Natural killer cell treated with Interleukin-12 subunit alpha and Interleukin-12 subunit beta and Interleukin-15 and Interleukin-18, amount 100 ng/mL, for 72 hours (primary cell): ENCODE results near the gene ZBTB32. TPM values are rescaled to one million over a fixed set of nuclear protein-coding genes. Genes with fewer than 3 reads are reported as not detected.

Source experiments
- ATAC-seq, 2 donors: fragments of 150-1000 bp; cut with Tn5 transposase in 1 of 2; sonication (Bioruptor Pico), chemical (Tn5 transposase) in 1 of 2; 2 replicates each; pipeline ENCODE4 v1.10.0; 2021
- DNase-seq: peaks from one replicate; pipeline ENCODE4 v3.0.0; 2022; ENCODE audit warnings: low spot score
- H3K27ac Mint-ChIP-seq, 2 donors: 1 replicate in 1 of 2; 2 replicates in 1 of 2; pipeline ENCODE4 v1.8.0; 2022; ENCODE audit warnings: mixed read lengths in 2 of 2, mild to moderate bottlenecking in 1 of 2, moderate library complexity in 1 of 2
- H3K27me3 Mint-ChIP-seq, 2 donors: 1 replicate in 1 of 2; 2 replicates in 1 of 2; pipeline ENCODE4 v1.8.0; 2022; ENCODE audit warnings: mixed read lengths in 2 of 2
- H3K36me3 Mint-ChIP-seq: one replicate; pipeline ENCODE4 v1.8.0; 2022; ENCODE audit warnings: mixed read lengths
- H3K4me1 Mint-ChIP-seq, 2 donors: 1 replicate in 1 of 2; 2 replicates in 1 of 2; pipeline ENCODE4 v1.8.0; 2022; ENCODE audit warnings: low read depth in 2 of 2, mixed read lengths in 2 of 2, mild to moderate bottlenecking in 1 of 2
- H3K4me3 Mint-ChIP-seq: one replicate; pipeline ENCODE4 v1.8.0; 2022; ENCODE audit warnings: mixed read lengths
- H3K9me3 Mint-ChIP-seq: 2 replicates; pipeline ENCODE4 v1.8.0; 2022; ENCODE audit warnings: mixed read lengths
- total RNA-seq, 2 donors: library from RNA; stranded (reverse); gene quantifications; one replicate each; pipeline ENCODE4 v1.2.3, GENCODE V29; 2022

Gene ZBTB32
- total RNA-seq, 2 donors from 2014 or later = 191 to 295 TPM

DNA sequence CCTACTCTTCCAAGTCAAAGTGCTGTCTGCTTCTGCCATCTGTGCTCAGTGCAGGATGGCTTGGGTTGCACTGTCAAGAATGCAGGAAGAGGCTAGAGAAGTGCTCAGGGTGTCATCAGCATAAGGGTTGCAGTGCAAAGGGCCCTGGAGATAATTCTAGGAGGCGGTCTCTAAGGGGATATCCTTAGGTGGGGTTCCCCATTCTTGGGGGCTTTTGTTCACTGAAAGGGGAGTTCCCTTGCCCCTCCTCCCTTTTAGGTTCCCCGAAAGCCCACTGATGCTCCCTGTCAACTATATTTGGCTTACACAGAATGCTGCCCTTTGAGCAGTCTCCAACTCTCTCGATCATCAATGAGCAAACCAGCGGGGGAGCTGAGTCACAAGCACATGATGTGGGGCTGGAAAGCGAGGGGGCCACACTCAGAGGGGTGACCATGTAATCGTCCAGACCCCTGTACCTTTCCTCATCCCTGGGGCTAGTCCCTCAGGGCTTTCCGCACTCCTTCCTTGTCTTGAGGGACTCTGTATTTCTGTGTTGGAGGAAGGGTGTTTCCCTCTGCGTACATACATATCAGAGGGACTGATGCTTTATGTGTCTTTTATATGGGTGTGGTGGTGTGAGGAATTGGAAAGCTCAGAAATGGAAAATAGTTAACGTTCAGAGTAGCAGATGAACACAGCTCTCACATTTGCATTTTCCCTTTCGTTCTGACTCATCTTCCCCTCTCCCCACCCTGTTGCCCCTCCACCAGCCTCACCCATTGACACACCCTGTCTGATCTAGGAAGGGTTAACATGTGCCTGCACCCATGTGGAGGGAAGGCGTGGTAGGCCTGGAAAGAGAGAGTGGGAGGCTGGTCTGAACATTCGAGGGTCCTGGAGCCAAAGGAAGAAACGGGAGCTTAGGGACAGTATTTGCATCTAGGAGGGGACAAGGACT lies 6.7 kb downstream of the ZBTB32 start:
- Mint-ChIP-seq H3K9me3 (no peaks in the 10 kb centered on the region), H3K36me3 (peaks cover 18% of the 10 kb centered on the region), H3K4me3 (peak overlapping the region; percentile 88)

DNA sequence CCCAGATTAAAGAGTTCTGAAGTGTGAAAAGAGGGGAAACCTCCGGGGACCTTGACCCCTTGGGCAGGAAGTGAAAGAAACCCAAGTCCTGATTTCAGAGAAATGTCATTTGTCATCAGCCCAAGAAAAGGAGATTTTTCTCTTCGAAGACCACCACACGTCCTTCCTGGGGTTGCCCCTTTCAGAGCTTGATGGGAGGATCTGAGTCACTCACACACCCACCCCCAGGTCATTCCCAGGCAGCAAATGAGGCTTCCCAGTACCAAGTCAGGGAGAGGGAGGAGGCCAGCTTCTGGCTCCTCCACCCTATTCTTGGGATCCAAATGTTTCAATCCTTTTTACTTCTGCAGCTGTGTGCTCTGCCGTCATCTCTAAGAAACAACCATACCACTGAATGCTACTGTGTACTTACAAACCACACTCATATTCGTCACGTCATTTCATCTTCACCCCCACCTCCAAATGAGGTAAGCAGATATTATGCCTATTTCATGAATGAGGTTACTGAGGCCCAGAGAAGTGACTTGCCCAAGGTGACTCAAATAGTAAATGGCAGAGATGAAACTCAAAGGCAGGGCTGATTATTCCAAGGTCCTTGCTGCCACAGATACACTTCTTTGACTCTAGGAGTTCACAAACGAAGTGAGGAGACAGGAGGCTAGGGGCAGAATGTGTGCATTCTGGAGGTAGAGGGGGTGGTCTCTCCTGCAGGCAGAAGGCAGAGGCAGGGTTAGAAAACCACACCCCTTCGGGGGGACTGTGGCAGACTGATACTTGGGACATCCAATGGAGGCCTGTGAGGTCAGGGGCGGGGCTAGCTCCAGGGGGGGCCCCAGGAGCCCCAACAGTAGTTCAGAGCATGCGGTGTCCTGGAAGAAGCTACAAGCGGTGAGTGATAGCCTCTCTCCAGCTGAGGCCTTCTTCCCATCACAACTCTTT lies 8.5 kb downstream of the ZBTB32 start:
- peak overlapping the region; percentile 98 for H3K4me3 Mint-ChIP-seq
- no peaks in the 10 kb centered on the region for H3K9me3 Mint-ChIP-seq
- DNase-seq = peak; percentile 87
- no peaks in the 10 kb centered on the region for H3K27me3 Mint-ChIP-seq
- peaks cover 49 to 53% of the 10 kb centered on the region in 2 donors for H3K4me1 Mint-ChIP-seq
- peak overlapping the region; percentile 96 to 99 for H3K27ac Mint-ChIP-seq
- peak; percentile 37 to 55 for ATAC-seq
- H3K36me3 Mint-ChIP-seq = peaks cover 26% of the 10 kb centered on the region

More for the DNA sequence above, 6.7 kb downstream of the ZBTB32 start:
- Mint-ChIP-seq H3K4me1 (peaks cover 41 to 44% of the 10 kb centered on the region in 2 donors), H3K27me3 (no peaks in the 10 kb centered on the region), H3K27ac (peak overlapping the region; percentile 96 to 99)
- ATAC-seq = peak; percentile 63 to 66
- DNase-seq = peak; percentile 80

DNA sequence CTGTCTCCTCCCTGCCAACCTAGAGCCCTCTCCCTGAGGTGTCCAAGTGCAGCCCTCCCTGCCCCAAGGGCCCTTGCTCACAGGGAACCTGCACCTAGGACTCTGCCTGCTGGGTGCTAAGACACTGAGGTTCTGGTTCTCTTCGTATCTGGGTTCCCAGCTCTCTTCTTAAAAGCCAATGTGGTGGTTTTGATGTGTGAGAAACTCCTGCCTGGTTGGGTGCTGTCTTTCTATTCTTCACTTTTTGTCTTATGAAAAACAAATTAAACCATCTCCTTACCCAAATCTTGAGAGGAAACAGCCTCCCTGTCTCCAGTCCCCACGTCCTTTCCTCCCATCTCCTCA lies 9.1 kb downstream of the ZBTB32 start:
- Mint-ChIP-seq H3K9me3 (no peaks in the 10 kb centered on the region), H3K27me3 (no peaks in the 10 kb centered on the region), H3K4me3 (peak overlapping the region; percentile 98), H3K27ac (peak overlapping the region; percentile 96 to 99), H3K4me1 (peaks cover 49 to 50% of the 10 kb centered on the region in 2 donors), H3K36me3 (peaks cover 26% of the 10 kb centered on the region)
- DNase-seq (no peak), ATAC-seq (no peak)

DNA sequence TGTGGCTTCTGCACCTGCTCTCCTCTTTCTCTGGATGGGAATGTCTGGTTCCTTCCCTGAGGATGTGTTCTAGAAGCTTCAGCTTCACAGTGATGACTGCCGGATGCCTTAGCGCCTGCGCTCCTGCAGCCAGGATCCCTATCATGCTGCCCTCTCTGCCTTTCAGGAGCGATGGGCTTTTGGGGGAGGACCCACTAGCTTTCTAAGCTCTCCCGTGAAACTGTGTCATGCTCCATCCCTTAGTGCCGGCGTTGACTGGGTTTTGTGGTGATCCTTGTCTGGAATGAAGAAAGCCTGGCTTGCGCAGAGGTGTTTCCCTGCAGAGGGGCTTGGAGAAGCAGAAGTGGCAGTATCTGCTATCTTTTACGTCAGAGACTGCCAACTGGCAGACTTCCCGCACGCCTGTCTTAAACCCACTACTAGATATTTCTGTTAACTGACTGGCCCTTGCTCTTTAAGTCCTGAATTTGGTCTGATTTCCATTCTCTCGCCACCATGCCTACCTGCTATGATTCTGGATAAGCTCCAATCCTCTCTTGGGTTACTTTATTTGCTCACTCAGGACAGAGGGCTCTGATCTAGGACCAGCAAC lies 9.6 kb downstream of the ZBTB32 start:
- Mint-ChIP-seq H3K4me3 (peak overlapping the region; percentile 98), H3K36me3 (peaks cover 26% of the 10 kb centered on the region), H3K27me3 (no peaks in the 10 kb centered on the region), H3K9me3 (no peaks in the 10 kb centered on the region), H3K27ac (peak overlapping the region; percentile 96 to 99), H3K4me1 (peaks cover 49% of the 10 kb centered on the region in 2 donors)
- ATAC-seq (no peak), DNase-seq (no peak)

DNA sequence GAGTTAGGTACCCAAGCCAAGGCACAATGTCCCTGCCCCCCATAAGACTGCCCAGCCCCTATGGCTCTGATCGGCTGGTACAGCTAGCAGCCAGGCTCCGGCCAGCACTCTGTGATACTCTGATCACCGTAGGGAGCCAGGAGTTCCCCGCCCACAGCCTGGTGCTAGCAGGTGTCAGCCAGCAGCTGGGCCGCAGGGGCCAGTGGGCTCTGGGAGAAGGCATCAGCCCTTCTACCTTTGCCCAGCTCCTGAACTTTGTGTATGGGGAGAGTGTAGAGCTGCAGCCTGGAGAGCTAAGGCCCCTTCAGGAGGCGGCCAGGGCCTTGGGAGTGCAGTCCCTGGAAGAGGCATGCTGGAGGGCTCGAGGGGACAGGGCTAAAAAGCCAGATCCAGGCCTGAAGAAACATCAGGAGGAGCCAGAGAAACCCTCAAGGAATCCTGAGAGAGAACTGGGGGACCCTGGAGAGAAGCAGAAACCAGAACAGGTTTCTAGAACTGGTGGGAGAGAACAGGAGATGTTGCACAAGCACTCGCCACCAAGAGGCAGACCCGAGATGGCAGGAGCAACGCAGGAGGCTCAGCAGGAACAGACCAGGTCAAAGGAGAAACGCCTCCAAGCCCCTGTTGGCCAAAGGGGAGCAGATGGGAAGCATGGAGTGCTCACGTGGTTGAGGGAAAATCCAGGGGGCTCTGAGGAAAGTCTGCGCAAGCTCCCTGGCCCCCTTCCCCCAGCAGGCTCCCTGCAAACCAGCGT lies 10.4 kb downstream of the ZBTB32 start:
- H3K4me3 Mint-ChIP-seq = peak overlapping the region; percentile 98
- no peaks in the 10 kb centered on the region for H3K9me3 Mint-ChIP-seq
- H3K27ac Mint-ChIP-seq = peak overlapping the region; percentile 96 to 99
- no peak for DNase-seq
- no peaks in the 10 kb centered on the region for H3K27me3 Mint-ChIP-seq
- no peak for ATAC-seq
- H3K4me1 Mint-ChIP-seq = peaks cover 54 to 56% of the 10 kb centered on the region in 2 donors
- peaks cover 26% of the 10 kb centered on the region for H3K36me3 Mint-ChIP-seq

DNA sequence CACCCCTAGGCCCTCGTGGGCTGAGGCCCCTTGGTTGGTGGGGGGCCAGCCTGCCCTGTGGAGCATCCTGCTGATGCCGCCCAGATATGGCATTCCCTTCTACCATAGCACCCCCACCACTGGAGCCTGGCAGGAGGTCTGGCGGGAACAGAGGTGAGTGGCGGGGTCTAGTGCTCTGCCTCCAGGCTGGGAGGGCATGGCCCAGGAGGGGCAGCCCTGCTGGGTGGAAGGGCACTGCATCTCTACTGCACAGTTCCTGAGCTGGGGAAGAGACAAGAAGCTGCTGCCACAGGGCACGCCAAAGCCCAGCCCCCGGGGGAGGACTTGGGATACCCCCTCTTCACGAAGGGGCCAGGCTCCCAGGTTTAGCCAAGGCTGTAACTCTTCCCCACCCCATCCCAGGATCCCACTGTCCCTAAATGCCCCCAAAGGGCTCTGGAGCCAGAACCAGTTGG lies 11.0 kb downstream of the ZBTB32 start:
- Mint-ChIP-seq H3K9me3 (no peaks in the 10 kb centered on the region), H3K36me3 (peaks cover 30% of the 10 kb centered on the region), H3K27me3 (no peaks in the 10 kb centered on the region), H3K4me3 (peak overlapping the region; percentile 98), H3K4me1 (peaks cover 59 to 60% of the 10 kb centered on the region in 2 donors), H3K27ac (peak overlapping the region; percentile 96 to 99)
- ATAC-seq = no peak
- DNase-seq = no peak

DNA sequence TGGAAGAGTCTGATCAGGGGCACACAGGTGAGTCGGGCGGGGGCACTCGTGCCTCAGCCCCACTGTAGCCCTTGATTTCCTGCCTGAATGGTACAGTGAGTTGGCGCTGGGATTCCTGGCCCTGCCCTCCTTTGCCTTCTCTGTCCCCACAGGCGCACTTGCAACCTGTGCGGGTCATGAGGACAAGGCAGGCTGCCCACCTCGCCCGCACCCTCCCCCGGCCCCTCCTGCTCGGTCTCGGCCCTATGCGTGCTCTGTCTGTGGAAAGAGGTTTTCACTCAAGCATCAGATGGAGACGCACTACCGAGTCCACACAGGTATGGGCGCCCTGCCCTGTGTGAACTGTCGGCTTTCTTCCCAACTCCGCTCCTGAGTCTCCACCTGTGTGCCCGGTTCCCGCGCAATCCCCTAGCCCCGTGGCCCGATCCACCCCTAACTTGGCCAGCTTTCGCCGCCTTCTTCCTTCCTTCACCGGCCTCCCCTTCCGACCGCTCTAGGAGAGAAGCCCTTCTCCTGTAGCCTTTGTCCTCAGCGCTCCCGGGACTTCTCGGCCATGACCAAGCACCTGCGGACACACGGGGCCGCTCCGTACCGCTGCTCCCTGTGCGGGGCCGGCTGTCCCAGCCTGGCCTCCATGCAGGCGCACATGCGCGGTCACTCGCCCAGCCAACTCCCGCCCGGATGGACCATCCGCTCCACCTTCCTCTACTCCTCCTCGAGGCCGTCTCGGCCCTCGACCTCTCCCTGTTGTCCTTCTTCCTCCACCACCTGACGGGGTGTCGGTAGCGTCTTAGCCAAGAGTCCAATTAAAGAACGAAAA lies 11.8 kb downstream of the ZBTB32 start:
- H3K4me1 Mint-ChIP-seq = peaks cover 53 to 54% of the 10 kb centered on the region in 2 donors
- no peaks in the 10 kb centered on the region for H3K9me3 Mint-ChIP-seq
- peaks cover 31% of the 10 kb centered on the region for H3K36me3 Mint-ChIP-seq
- peak overlapping the region; percentile 98 for H3K4me3 Mint-ChIP-seq
- DNase-seq (no peak), ATAC-seq (no peak)
- no peaks in the 10 kb centered on the region for H3K27me3 Mint-ChIP-seq
- H3K27ac Mint-ChIP-seq = peak overlapping the region; percentile 96 to 99

DNA sequence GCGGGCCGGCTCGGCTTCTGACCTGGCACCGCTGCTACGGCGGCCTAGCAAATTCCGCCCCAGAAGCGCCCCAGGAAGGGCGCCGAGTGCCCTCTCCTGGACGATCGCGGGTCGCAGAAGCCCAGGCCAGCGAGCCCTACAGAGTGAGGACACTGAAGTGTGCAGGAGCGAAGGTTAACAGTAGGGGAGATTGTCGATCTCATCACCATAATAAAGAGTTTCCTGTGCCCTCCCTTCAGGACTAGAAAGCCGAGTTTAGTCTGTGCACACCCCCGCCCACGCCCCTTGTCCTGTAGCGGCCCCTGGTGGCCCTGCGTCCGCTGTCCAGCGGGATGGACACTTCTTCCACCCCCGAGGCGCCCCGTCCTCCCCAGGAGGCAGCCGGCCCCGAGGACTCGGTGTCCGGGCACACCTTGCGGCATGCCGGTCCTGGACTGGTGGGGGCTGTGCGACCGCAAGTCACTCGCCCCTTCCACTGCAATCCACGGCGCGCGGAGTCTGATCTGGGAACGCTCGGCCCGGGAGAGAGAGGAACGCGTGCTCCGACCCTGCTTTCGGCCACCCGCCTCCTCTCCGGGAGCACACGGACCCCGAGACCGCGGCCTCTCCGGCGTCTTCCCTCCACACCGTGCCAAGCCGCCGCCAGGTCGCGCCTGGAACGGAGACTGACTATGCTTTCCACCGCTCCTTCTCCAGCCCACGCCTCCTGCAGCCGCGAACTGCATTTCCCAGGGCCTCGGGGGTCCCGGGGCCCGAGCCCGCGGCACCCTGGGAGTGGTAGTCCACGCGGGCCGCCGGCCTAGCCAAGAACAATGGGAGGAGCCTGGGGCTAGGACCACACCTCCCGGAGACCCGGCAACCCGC lies 12.7 kb downstream of the ZBTB32 start:
- Mint-ChIP-seq H3K27ac (peak overlapping the region; percentile 96 to 99), H3K27me3 (no peaks in the 10 kb centered on the region), H3K4me1 (peaks cover 52 to 53% of the 10 kb centered on the region in 2 donors), H3K9me3 (no peaks in the 10 kb centered on the region), H3K36me3 (peaks cover 31% of the 10 kb centered on the region), H3K4me3 (peak overlapping the region; percentile 98)
- DNase-seq (peak; percentile 93), ATAC-seq (peak; percentile 80 to 89)

DNA sequence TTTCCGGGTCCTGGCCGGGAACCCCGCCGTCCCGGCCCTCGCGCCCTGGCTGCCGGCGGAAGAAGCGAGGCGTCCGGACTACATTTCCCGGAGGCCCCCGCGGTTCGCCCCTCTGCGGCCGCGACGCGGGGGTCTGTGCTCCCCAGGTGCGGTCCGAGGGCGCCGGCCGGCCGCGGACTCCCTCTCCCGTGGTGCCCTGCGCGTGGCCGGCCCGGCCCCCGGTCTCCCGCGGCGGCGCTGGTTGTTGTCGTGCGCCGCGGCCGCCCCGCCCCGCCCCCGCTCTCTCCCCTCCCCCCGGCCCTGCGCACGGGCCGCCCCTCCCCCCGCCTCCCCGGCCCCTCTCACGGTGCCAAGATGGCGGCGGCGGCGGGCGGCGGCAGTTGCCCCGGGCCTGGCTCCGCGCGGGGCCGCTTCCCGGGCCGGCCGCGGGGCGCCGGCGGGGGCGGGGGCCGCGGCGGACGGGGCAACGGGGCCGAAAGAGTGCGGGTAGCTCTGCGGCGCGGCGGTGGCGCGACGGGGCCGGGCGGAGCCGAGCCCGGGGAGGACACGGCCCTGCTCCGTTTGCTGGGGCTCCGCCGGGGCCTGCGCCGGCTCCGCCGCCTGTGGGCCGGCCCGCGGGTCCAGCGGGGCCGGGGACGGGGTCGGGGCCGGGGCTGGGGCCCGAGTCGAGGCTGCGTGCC lies 13.4 kb downstream of the ZBTB32 start, which contains the start of gene KMT2B:
TSS of gene KMT2B (plus strand) at position 339 of the 680 bp plus-strand sequence. CDS start at position 355, 16 bp downstream.
- H3K4me1 Mint-ChIP-seq = peaks cover 44 to 53% of the 10 kb centered on the region in 2 donors
- H3K36me3 Mint-ChIP-seq = peaks cover 31% of the 10 kb centered on the region
- peak within 1 kb of the TSS; percentile 98 for H3K4me3 Mint-ChIP-seq
- DNase-seq = peak; percentile 97
- peak in 1 of 2 donors; percentile 71 for ATAC-seq
- H3K27me3 Mint-ChIP-seq = no peaks in the 10 kb centered on the region
- H3K9me3 Mint-ChIP-seq = no peaks in the 10 kb centered on the region
- peak within 1 kb of the TSS; percentile 96 to 99 for H3K27ac Mint-ChIP-seq

DNA sequence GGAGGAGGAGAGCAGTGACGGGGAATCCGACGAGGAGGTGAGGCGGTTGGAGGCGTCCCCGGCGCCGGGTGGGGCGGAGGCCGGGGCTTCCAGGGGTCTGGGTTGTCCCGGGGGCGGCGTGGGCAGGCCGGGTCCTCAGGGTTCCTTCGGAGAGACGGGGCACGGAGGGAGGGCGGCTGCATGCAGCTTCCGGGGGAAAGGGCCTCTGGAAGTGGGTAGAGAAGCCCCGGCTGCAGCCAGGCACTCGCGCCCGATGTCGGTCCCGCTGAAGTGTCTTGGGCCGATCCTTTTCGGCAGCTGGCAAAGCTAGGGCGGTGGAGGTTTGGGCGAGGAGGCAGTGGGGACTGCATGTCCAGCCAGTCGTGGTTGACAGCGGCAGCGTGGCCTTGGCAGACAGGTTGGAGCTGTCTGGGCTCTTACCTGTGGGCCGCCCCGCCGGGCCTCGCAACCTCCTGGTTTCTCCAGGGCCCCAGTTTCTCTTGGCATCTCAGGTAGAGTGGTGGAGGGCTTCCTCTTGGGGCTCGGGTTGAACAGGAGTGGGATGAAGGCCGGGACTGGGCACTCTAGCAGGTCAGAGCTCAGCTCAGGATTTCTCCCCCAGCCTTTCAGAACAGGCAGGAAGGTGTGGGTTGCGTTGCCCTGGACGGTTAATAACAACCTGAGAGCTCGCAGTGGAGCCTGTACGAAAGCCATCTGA lies 14.1 kb downstream of the ZBTB32 start:
- Mint-ChIP-seq H3K27ac (peak overlapping the region; percentile 80 to 86), H3K4me1 (peaks cover 40 to 51% of the 10 kb centered on the region in 2 donors), H3K4me3 (peak overlapping the region; percentile 87), H3K9me3 (no peaks in the 10 kb centered on the region), H3K36me3 (peaks cover 34% of the 10 kb centered on the region), H3K27me3 (no peaks in the 10 kb centered on the region)
- peak; percentile 72 for DNase-seq
- peak in 1 of 2 donors; percentile 11 for ATAC-seq
